ENCODE data around the gene MGRN1. TPM values are rescaled to one million over a fixed set of nuclear protein-coding genes. Genes with fewer than 3 reads are reported as not detected.

The MGRN1 gene
- total RNA-seq, 1 experiment from 2014 or later = 54.6 TPM

DNA sequence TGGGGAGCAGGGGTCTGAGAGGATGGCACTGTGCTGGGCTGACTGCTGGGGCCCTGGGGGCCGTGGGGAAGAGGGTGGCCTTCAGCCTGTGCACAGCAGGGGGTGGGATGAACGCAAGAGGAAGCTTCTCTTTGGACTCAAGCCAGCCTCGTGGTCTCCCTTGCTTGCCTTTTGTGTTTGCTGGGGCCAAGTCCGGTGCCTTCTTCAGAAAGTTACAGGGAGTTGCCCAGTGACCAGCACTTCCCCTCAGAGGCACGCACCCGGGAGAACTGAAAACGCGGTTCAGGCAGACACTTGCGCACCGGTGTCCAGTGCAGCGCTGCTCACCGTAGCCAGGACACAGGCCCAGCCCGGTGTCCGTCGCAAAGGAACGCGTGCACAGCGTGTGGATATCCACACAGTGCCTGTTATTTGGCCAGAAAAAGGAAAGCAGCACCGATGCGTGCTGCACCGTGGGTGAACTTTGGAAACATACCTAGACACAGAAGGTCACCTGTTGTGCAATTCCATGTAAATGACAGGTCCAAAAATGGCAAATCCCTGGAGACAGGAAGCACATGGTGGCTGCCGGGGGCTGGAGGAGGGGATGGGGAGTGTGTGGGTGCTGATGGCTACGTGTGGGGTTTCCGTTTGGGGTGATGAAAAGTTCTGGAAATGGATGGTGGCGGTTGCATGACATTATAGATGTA lies 39.3 kb downstream of the MGRN1 start:
- Histone ChIP-seq H3K27me3 (replicated peaks; ENCODE audit: insufficient read depth, low read depth, low read length, poor library complexity) (no peaks in the 10 kb centered on the region), H3K36me3 (ENCODE audit: insufficient read depth, low read length, poor library complexity, severe bottlenecking) (peaks cover 14% of the 10 kb centered on the region), H3K9me3 (ENCODE audit: low read depth, low read length, poor library complexity, severe bottlenecking) (no peaks in the 10 kb centered on the region), H3K4me3 (ENCODE audit: low read depth, low read length, poor library complexity, severe bottlenecking) (no peak overlapping the region), H3K27ac (ENCODE audit: low read depth, low read length, poor library complexity, severe bottlenecking) (no peak overlapping the region), H3K4me1 (ENCODE audit: insufficient read depth, low read length, poor library complexity, severe bottlenecking) (no peaks in the 10 kb centered on the region)
- no peak for TF ChIP-seq CTCF (conservative IDR thresholded peaks at IDR 0.05; ENCODE audit: low read depth, low read length)
- ChIA-PET POLR2A (ENCODE audit: low non-redundant PET) (no interaction called here), CTCF (no interaction called here)
- no peak for DNase-seq (ENCODE audit: low spot score)
- BruUV-seq (replicated peaks) = no TSS peak
- intact Hi-C loops (cut with micrococcal nuclease; ENCODE audit: unreplicated experiment) = no loop called here

- no TSS peak for BruUV-seq (replicated peaks)
- DNase-seq (ENCODE audit: low spot score) = no peak
- H3K36me3 ChIP-seq (ENCODE audit: insufficient read depth, low read length, poor library complexity, severe bottlenecking) = peaks cover 16% of the 10 kb centered on the region
- no peaks in the 10 kb centered on the region for H3K9me3 ChIP-seq (ENCODE audit: low read depth, low read length, poor library complexity, severe bottlenecking)
- intact Hi-C loops (cut with micrococcal nuclease; ENCODE audit: unreplicated experiment) = no loop called here
- H3K27me3 ChIP-seq (replicated peaks; ENCODE audit: insufficient read depth, low read depth, low read length, poor library complexity) = no peaks in the 10 kb centered on the region
- POLR2A ChIA-PET (ENCODE audit: low non-redundant PET) = no interaction called here
- H3K27ac ChIP-seq (ENCODE audit: low read depth, low read length, poor library complexity, severe bottlenecking) = no peak overlapping the region
- CTCF ChIA-PET = no interaction called here
- H3K4me3 ChIP-seq (ENCODE audit: low read depth, low read length, poor library complexity, severe bottlenecking) = no peak overlapping the region
- TF ChIP-seq EZH2 (IDR thresholded peaks at IDR 0.05; ENCODE audit: borderline replicate concordance, low read depth, low read length, poor library complexity, severe bottlenecking) = no peak
- no peak for TF ChIP-seq CTCF (conservative IDR thresholded peaks at IDR 0.05; ENCODE audit: low read depth, low read length)
- H3K4me1 ChIP-seq (ENCODE audit: insufficient read depth, low read length, poor library complexity, severe bottlenecking) = no peaks in the 10 kb centered on the region
These were observed 40.2 kb downstream of the MGRN1 start for GRCh38 chr16:4664538-4665418.

DNA sequence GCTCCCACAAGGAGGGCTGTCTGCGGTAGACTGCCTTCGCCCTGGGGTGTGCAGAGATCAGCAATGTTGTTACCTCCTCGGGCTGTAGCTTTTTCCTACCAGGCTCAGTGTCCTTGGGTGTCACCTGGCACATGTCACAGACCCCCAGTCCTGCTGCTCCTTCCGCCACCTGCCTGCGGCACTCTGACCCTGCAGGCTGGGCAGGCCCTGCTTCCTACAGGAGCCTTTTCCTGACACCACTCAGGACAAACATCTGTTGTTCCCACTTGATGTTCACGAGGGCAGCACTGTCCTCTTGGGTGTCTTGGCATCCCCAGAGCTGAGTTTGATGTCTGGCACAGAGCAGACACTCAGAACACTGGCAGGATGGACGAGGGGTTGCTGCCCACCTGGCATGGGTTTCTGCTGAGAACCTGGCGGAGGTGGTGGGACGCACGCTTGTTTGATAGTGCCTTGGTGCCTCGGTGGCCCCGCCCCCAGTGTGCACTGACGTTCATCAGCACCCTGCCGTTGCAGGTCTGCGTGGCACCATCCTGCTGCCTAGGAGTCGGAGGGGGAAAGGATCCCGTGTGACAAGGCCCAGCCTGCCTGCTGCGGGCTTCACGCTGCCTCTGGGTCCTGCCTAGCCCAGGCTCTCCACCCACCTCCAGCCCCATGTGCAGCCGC lies 42.0 kb downstream of the MGRN1 start:
- CTCF ChIA-PET = no interaction called here
- POLR2A ChIA-PET (ENCODE audit: low non-redundant PET) = no interaction called here
- Histone ChIP-seq H3K4me1 (ENCODE audit: insufficient read depth, low read length, poor library complexity, severe bottlenecking) (no peaks in the 10 kb centered on the region), H3K36me3 (ENCODE audit: insufficient read depth, low read length, poor library complexity, severe bottlenecking) (peaks cover 18% of the 10 kb centered on the region), H3K4me3 (ENCODE audit: low read depth, low read length, poor library complexity, severe bottlenecking) (no peak overlapping the region), H3K9me3 (ENCODE audit: low read depth, low read length, poor library complexity, severe bottlenecking) (no peaks in the 10 kb centered on the region), H3K27ac (ENCODE audit: low read depth, low read length, poor library complexity, severe bottlenecking) (no peak overlapping the region), H3K27me3 (replicated peaks; ENCODE audit: insufficient read depth, low read depth, low read length, poor library complexity) (no peaks in the 10 kb centered on the region)
- no TSS peak for BruUV-seq (replicated peaks)
- DNase-seq (ENCODE audit: low spot score) = no peak
- intact Hi-C loops (cut with micrococcal nuclease; ENCODE audit: unreplicated experiment) = no loop called here
- TF ChIP-seq CTCF (conservative IDR thresholded peaks at IDR 0.05; ENCODE audit: low read depth, low read length) (no peak), EZH2 (IDR thresholded peaks at IDR 0.05; ENCODE audit: borderline replicate concordance, low read depth, low read length, poor library complexity, severe bottlenecking) (no peak)
